A673 (cell line): Measurements from ENCODE around the gene YJU2. TPM values are rescaled to one million over a fixed set of nuclear protein-coding genes. Genes with fewer than 3 reads are reported as not detected.
"Not testable (repeated sequence)": the region's sequence is repeated elsewhere in the genome, so short reads cannot be mapped to it uniquely, and the experiment has no call there.

ENCODE experiments used
- BruUV-seq: library from RNA; stranded (reverse); fragments of 400-500 nt; replicated peaks from 2 replicates; lab custom pipeline; 2021; lab: Mats Ljungman, UMichigan
- CTCF ChIA-PET: fragments of 300-600 bp; sonication (Branson Sonifier 250); formaldehyde crosslinking; loops from one replicate; lab custom pipeline; 2022; ENCODE audit warnings: antibody characterized with exemption; lab: Charles Lee
- POLR2A ChIA-PET: fragments of 300-600 bp; sonication (Branson Sonifier 250); formaldehyde crosslinking; loops from one replicate; lab custom pipeline; 2022; ENCODE audit warnings: antibody characterized with exemption; ENCODE audit not compliant: low non-redundant PET; lab: Charles Lee
- DNase-seq: peaks from one replicate; pipeline ENCODE4 v3.0.0-alpha.2; 2015; ENCODE audit warnings: low spot score
- H3K27ac ChIP-seq: fragments of 200-600 bp; sonication (generic); 2 replicates; pipeline ENCODE4 v1.5.1; 2016; ENCODE audit warnings: mixed run types, low read depth, mild to moderate bottlenecking, mixed read lengths, antibody characterized with exemption, low read length; ENCODE audit not compliant: poor library complexity, severe bottlenecking
- H3K27me3 ChIP-seq: fragments of 200-600 bp; sonication (generic); replicated peaks from 2 replicates; pipeline ENCODE4 v1.6.1; 2017; ENCODE audit warnings: mixed run types, low read depth, mild to moderate bottlenecking, mixed read lengths, antibody characterized with exemption, low read length; ENCODE audit not compliant: insufficient read depth, poor library complexity
- H3K36me3 ChIP-seq: fragments of 200-600 bp; sonication (generic); 2 replicates; pipeline ENCODE4 v1.6.1; 2016; ENCODE audit warnings: mixed run types, mild to moderate bottlenecking, mixed read lengths, antibody characterized with exemption, low read length; ENCODE audit not compliant: insufficient read depth, poor library complexity, severe bottlenecking
- H3K4me1 ChIP-seq: fragments of 200-600 bp; sonication (generic); 2 replicates; pipeline ENCODE4 v1.6.1; 2017; ENCODE audit warnings: mixed run types, mild to moderate bottlenecking, mixed read lengths, antibody characterized with exemption, low read length; ENCODE audit not compliant: insufficient read depth, poor library complexity, severe bottlenecking
- H3K4me3 ChIP-seq: fragments of 200-600 bp; sonication (generic); 2 replicates; pipeline ENCODE4 v1.5.1; 2016; ENCODE audit warnings: low read depth, mixed run types, mild to moderate bottlenecking, mixed read lengths, low read length; ENCODE audit not compliant: poor library complexity, severe bottlenecking
- H3K9me3 ChIP-seq: fragments of 200-600 bp; sonication (generic); 2 replicates; pipeline ENCODE4 v1.6.1; 2016; ENCODE audit warnings: mixed run types, low read depth, mild to moderate bottlenecking, mixed read lengths, antibody characterized with exemption, low read length; ENCODE audit not compliant: poor library complexity, severe bottlenecking
- CTCF ChIP-seq: fragments of 300-800, 200-600 bp; sonication (generic); conservative IDR thresholded peaks from 2 replicates; pipeline ENCODE4 v1.5.1; 2017; ENCODE audit warnings: low read depth, mild to moderate bottlenecking, antibody characterized with exemption, low read length, moderate library complexity, mixed read lengths
- EZH2 ChIP-seq: fragments of 200-600 bp; sonication (generic); IDR thresholded peaks from 2 replicates; pipeline ENCODE4 v1.6.1; 2017; ENCODE audit warnings: borderline replicate concordance, low read depth, mild to moderate bottlenecking, mixed read lengths, antibody characterized with exemption, low read length; ENCODE audit not compliant: poor library complexity, severe bottlenecking
- intact Hi-C: fragments of 100-400 bp; cut with micrococcal nuclease; formaldehyde crosslinking; loops from one replicate; pipeline ENCODE4 v1.10.0; 2022; ENCODE audit not compliant: unreplicated experiment
- total RNA-seq: library from RNA; stranded (reverse); gene quantifications from 2 replicates; pipeline ENCODE4 v1.2.3, GENCODE V29; 2021

The YJU2 gene
- total RNA-seq, 1 experiment from 2014 or later = 34.7 TPM

DNA sequence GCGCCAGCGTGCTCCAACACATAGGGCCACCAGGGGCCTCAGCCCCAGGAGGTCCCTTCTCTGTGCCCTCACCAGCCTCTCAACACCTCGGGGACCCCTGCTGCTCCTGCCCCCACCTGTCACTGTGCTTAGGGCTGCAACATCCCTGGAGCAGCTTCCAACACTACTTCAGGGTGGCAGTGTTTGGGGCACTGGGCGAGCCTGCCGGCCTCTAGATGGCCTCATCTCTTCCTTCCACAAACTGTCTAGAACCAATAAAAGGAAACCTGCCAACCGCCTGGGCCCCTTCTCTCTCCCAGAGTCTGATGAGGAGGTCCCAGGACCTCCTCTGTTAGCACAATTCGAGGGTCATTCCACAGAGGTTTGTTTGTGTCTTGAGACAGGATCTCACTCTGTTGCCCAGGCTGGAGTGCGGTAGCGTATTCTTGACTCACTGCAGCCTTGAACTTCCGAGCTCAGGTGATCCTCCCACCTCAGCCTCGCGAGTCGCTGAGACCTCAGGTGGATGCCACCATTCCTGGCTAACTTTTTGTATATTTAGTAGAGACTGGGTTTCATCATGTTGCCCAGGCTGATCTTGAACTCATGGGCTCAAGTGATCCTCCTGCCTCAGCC lies 22.0 kb downstream of the YJU2 start:
- no TSS peak for BruUV-seq
- no peak for DNase-seq
- H3K4me3 ChIP-seq = no peak overlapping the region
- H3K4me1 ChIP-seq = no peaks in the 10 kb centered on the region
- CTCF ChIA-PET = interaction anchor here (1.7 to 2.5 kb wide), 2 partner anchors 9 to 84 kb away, joined by 6 to 21 read pairs; no protein-coding TSS in a partner anchor
- POLR2A ChIA-PET = no interaction called here
- H3K9me3 ChIP-seq = no peaks in the 10 kb centered on the region
- H3K27me3 ChIP-seq = no peaks in the 10 kb centered on the region
- H3K36me3 ChIP-seq = peaks cover 15% of the 10 kb centered on the region
- no peak for TF ChIP-seq EZH2
- peak; percentile 26; the same call in 1 of the 2 replicates for TF ChIP-seq CTCF
- no peak overlapping the region for H3K27ac ChIP-seq
- intact Hi-C loops = loop anchor here (5.0 kb wide), 1 partner anchor 258 kb away; no protein-coding TSS in a partner anchor

- Histone ChIP-seq H3K36me3 (peaks cover 6% of the 10 kb centered on the region), H3K27me3 (no peaks in the 10 kb centered on the region), H3K27ac (no peak overlapping the region), H3K4me1 (no peaks in the 10 kb centered on the region), H3K4me3 (no peak overlapping the region), H3K9me3 (no peaks in the 10 kb centered on the region)
- CTCF ChIA-PET = interaction anchor here (0.6 kb wide), 1 partner anchor 198 kb away, joined by 3 read pairs; no protein-coding TSS in a partner anchor
- no TSS peak for BruUV-seq
- intact Hi-C loops = no loop called here
- TF ChIP-seq CTCF = no peak
- no peak for TF ChIP-seq EZH2
- no peak for DNase-seq
- POLR2A ChIA-PET = no interaction called here
These were observed 26.0 kb downstream of the YJU2 start for GRCh38 chr19:4272894-4273293.

- intact Hi-C loops, DNase-seq, H3K9me3 ChIP-seq, H3K4me3 ChIP-seq, H3K27ac ChIP-seq, BruUV-seq, H3K4me1 ChIP-seq, H3K36me3 ChIP-seq, CTCF ChIA-PET: not testable (repeated sequence)
- POLR2A ChIA-PET = interaction anchor here (0.8 kb wide), 1 partner anchor 49 kb away, joined by 7 read pairs; no protein-coding TSS in a partner anchor
- H3K27me3 ChIP-seq = peaks cover 12% of the 10 kb centered on the region
These were observed 27.4 kb downstream of the YJU2 start for GRCh38 chr19:4274321-4274686.
